WTC11 (cell line): Measurements from ENCODE around the gene RWDD1. TPM values are rescaled to one million over a fixed set of nuclear protein-coding genes. Genes with fewer than 3 reads are reported as not detected.
A peak's percentile ranks its signal among the peaks of the same experiment; 100 is the strongest.

Experiments
- ATAC-seq: fragments of 200-7000 bp; cut with Tn5 transposase; 2 replicates; pipeline ENCODE4 v1.10.0; 2021; ENCODE audit warnings: mild to moderate bottlenecking, moderate library complexity
- CTCF ChIA-PET: fragments of 300-600 bp; sonication (Branson Sonifier 250); formaldehyde crosslinking; loops from one replicate; lab custom pipeline; 2021; ENCODE audit warnings: antibody characterized with exemption; lab: Charles Lee
- POLR2A ChIA-PET: fragments of 350-600 bp; sonication (Branson Sonifier 250); formaldehyde crosslinking; loops from one replicate; lab custom pipeline; 2021; ENCODE audit warnings: antibody characterized with exemption; lab: Charles Lee
- DNase-seq: peaks from one replicate; pipeline ENCODE4 v3.0.0; 2021; ENCODE audit warnings: low spot score
- H3K27ac Mint-ChIP-seq: 2 replicates; pipeline ENCODE4 v1.8.0; 2021; ENCODE audit warnings: mixed read lengths
- H3K27me3 Mint-ChIP-seq: 2 replicates; pipeline ENCODE4 v1.8.0; 2021; ENCODE audit warnings: low read depth, mild to moderate bottlenecking, moderate library complexity, mixed read lengths
- H3K36me3 Mint-ChIP-seq: 2 replicates; pipeline ENCODE4 v1.8.0; 2021; ENCODE audit warnings: mixed read lengths
- H3K4me1 Mint-ChIP-seq: 2 replicates; pipeline ENCODE4 v1.8.0; 2022; ENCODE audit warnings: mixed read lengths
- H3K4me3 Mint-ChIP-seq: 2 replicates; pipeline ENCODE4 v1.8.0; 2021; ENCODE audit warnings: mild to moderate bottlenecking, moderate library complexity, mixed read lengths
- H3K9me3 Mint-ChIP-seq: 2 replicates; pipeline ENCODE4 v1.8.0; 2021; ENCODE audit warnings: mixed read lengths
- CDX4 ChIP-seq: fragments of 250-450 bp; sonication (Bioruptor Pico); IDR thresholded peaks from 2 replicates; pipeline ENCODE4 v1.9.0; 2021; ENCODE audit warnings: moderate library complexity, mild to moderate bottlenecking, inconsistent platforms, borderline replicate concordance
- CREM ChIP-seq: sonication (generic); formaldehyde crosslinking; IDR thresholded peaks from 2 replicates; pipeline ENCODE4 v1.8.1; 2022; ENCODE audit warnings: mild to moderate bottlenecking, missing genetic modification reagents, moderate library complexity
- ERG ChIP-seq: fragments of 250-450 bp; sonication (Bioruptor Pico); IDR thresholded peaks from 2 replicates; pipeline ENCODE4 v1.8.0; 2021; ENCODE audit warnings: mild to moderate bottlenecking
- ETV6 ChIP-seq: sonication (generic); formaldehyde crosslinking; IDR thresholded peaks from 2 replicates; pipeline ENCODE4 v1.8.1; 2022; ENCODE audit warnings: mild to moderate bottlenecking, missing genetic modification reagents
- GRHL2 ChIP-seq: fragments of 250-450 bp; sonication (Bioruptor Pico); IDR thresholded peaks from 2 replicates; pipeline ENCODE4 v1.8.0; 2022; ENCODE audit warnings: mild to moderate bottlenecking, moderate library complexity; ENCODE audit not compliant: insufficient replicate concordance, severe bottlenecking
- HMGA2 ChIP-seq: fragments of 250-450 bp; sonication (Bioruptor Pico); IDR thresholded peaks from 2 replicates; pipeline ENCODE4 v1.4.0; 2021; ENCODE audit warnings: mild to moderate bottlenecking, moderate library complexity
- IRF2 ChIP-seq: sonication (generic); formaldehyde crosslinking; IDR thresholded peaks from 2 replicates; pipeline ENCODE4 v1.8.0; 2022; ENCODE audit warnings: low read depth, missing genetic modification reagents, borderline replicate concordance
- MXD4 ChIP-seq: fragments of 250-450 bp; sonication (Bioruptor Pico); IDR thresholded peaks from 2 replicates; pipeline ENCODE4 v1.8.0; 2021; ENCODE audit warnings: mild to moderate bottlenecking, moderate library complexity, borderline replicate concordance
- MYBL2 ChIP-seq: sonication (generic); formaldehyde crosslinking; IDR thresholded peaks from 2 replicates; pipeline ENCODE4 v1.8.1; 2023; ENCODE audit warnings: mild to moderate bottlenecking, moderate library complexity, missing genetic modification reagents
- NFATC4 ChIP-seq: fragments of 250-450 bp; sonication (Bioruptor Pico); IDR thresholded peaks from 2 replicates; pipeline ENCODE4 v1.9.0; 2021; ENCODE audit warnings: mild to moderate bottlenecking
- NR3C1 ChIP-seq: sonication (generic); formaldehyde crosslinking; conservative IDR thresholded peaks from 2 replicates; pipeline ENCODE4 v1.8.1; 2023; ENCODE audit warnings: low read depth, mild to moderate bottlenecking, missing genetic modification reagents
- OVOL2 ChIP-seq: fragments of 250-450 bp; sonication (Bioruptor Pico); IDR thresholded peaks from 2 replicates; pipeline ENCODE4 v1.9.0; 2021; ENCODE audit warnings: mild to moderate bottlenecking, borderline replicate concordance
- PRDM15 ChIP-seq: sonication (generic); formaldehyde crosslinking; IDR thresholded peaks from 2 replicates; pipeline ENCODE4 v1.8.0; 2022; ENCODE audit warnings: missing genetic modification reagents
- RELA ChIP-seq: sonication (generic); formaldehyde crosslinking; IDR thresholded peaks from 2 replicates; pipeline ENCODE4 v1.8.1; 2022; ENCODE audit warnings: missing genetic modification reagents, mild to moderate bottlenecking, borderline replicate concordance
- SMAD3 ChIP-seq: sonication (generic); formaldehyde crosslinking; IDR thresholded peaks from 2 replicates; pipeline ENCODE4 v1.8.0; 2022; ENCODE audit warnings: missing genetic modification reagents, mild to moderate bottlenecking, borderline replicate concordance
- SP1 ChIP-seq: sonication (generic); formaldehyde crosslinking; conservative IDR thresholded peaks from 2 replicates; pipeline ENCODE4 v1.8.1; 2022; ENCODE audit warnings: missing genetic modification reagents
- TEAD1 ChIP-seq: sonication (generic); formaldehyde crosslinking; IDR thresholded peaks from 2 replicates; pipeline ENCODE4 v1.8.0; 2022; ENCODE audit warnings: mild to moderate bottlenecking, missing genetic modification reagents
- ZBTB43 ChIP-seq: sonication (generic); formaldehyde crosslinking; IDR thresholded peaks from 2 replicates; pipeline ENCODE4 v1.8.1; 2023; ENCODE audit warnings: mild to moderate bottlenecking, missing genetic modification reagents
- ZNF121 ChIP-seq: sonication (generic); formaldehyde crosslinking; IDR thresholded peaks from 2 replicates; pipeline ENCODE4 v1.8.0; 2023; ENCODE audit warnings: missing genetic modification reagents
- total RNA-seq: library from RNA; stranded (reverse); gene quantifications from 3 replicates; pipeline ENCODE4 v1.2.3, GENCODE V29; 2021
- TF ChIP-seq, protein P1 (sequence below): sonication (generic); formaldehyde crosslinking; IDR thresholded peaks from 2 replicates; pipeline ENCODE4 v1.8.1; 2023; ENCODE audit warnings: mild to moderate bottlenecking, missing genetic modification reagents, moderate library complexity
- TF ChIP-seq, protein P2 (sequence below): fragments of 250-450 bp; sonication (Bioruptor Pico); IDR thresholded peaks from 2 replicates; pipeline ENCODE4 v1.9.0; 2021; ENCODE audit warnings: mild to moderate bottlenecking

RWDD1 gene
- total RNA-seq, 1 experiment from 2014 or later = 33.8 TPM

GRCh38 chr6:116528133-116528532 is 43.2 kb upstream of the RWDD1 start:
- H3K4me3 Mint-ChIP-seq = no peak overlapping the region
- TF ChIP-seq CREM (no peak), ZBTB43 (CRISPR knock-in tag) (no peak), SP1 (CRISPR knock-in tag) (no peak)
- TF ChIP-seq, all 79 proteins: peak for 0
- DNase-seq (no peak), ATAC-seq (no peak)
- Mint-ChIP-seq H3K27me3 (no peaks in the 10 kb centered on the region), H3K36me3 (no peaks in the 10 kb centered on the region), H3K9me3 (no peaks in the 10 kb centered on the region), H3K4me1 (peaks cover 55% of the 10 kb centered on the region), H3K27ac (no peak overlapping the region)
- ChIA-PET POLR2A (no interaction called here), CTCF (no interaction called here)

DNA sequence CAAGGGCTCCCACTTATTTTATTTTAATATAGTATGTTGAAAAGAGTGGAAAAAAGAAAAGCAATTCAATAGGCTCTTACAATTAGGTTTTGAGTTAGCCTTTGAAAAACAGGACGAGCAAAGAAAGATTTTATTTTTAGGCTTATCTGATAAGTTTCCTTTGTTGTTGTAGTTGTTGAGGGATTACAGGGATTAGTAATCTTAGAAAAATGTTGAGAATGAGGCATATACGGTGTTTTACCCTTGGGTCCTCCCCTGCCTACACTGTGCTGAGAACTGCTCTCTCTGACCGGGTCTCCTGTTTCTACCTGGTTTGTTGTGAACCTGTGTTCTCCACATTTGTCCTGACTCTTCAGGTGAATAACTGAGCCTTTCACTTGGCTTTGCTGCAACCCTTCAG is 42.5 kb upstream of the RWDD1 start:
- peak; percentile 23; the same call in 1 of the 2 replicates for ATAC-seq
- H3K4me1 Mint-ChIP-seq = peaks cover 54% of the 10 kb centered on the region
- POLR2A ChIA-PET = no interaction called here
- H3K4me3 Mint-ChIP-seq = no peak overlapping the region
- H3K27ac Mint-ChIP-seq = peak overlapping the region; percentile 21; the same call in 1 of the 2 replicates
- CTCF ChIA-PET = interaction anchor here (1.4 kb wide), 2 partner anchors 17 to 260 kb away, joined by 3 to 4 read pairs; partner anchors contain the start of gene CALHM5
- DNase-seq = no peak
- H3K36me3 Mint-ChIP-seq = no peaks in the 10 kb centered on the region
- no peaks in the 10 kb centered on the region for H3K9me3 Mint-ChIP-seq
- no peak for TF ChIP-seq SMAD3 (CRISPR knock-in tag)
- no peak for TF ChIP-seq PRDM15
- TF ChIP-seq TEAD1 (CRISPR knock-in tag) = no peak
- TF ChIP-seq, protein P1, sequence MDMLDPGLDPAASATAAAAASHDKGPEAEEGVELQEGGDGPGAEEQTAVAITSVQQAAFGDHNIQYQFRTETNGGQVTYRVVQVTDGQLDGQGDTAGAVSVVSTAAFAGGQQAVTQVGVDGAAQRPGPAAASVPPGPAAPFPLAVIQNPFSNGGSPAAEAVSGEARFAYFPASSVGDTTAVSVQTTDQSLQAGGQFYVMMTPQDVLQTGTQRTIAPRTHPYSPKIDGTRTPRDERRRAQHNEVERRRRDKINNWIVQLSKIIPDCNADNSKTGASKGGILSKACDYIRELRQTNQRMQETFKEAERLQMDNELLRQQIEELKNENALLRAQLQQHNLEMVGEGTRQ (CRISPR knock-in tag) = no peak
- TF ChIP-seq, protein P2, sequence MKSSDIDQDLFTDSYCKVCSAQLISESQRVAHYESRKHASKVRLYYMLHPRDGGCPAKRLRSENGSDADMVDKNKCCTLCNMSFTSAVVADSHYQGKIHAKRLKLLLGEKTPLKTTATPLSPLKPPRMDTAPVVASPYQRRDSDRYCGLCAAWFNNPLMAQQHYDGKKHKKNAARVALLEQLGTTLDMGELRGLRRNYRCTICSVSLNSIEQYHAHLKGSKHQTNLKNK (CRISPR knock-in tag) = no peak
- no peak for TF ChIP-seq HMGA2
- no peak for TF ChIP-seq ERG
- TF ChIP-seq CDX4 (CRISPR knock-in tag) = no peak
- no peak for TF ChIP-seq NR3C1
- TF ChIP-seq RELA (CRISPR knock-in tag) = no peak
- TF ChIP-seq NFATC4 (CRISPR knock-in tag) = no peak
- no peak for TF ChIP-seq ZNF121
- no peak for TF ChIP-seq MYBL2 (CRISPR knock-in tag)
- no peak for TF ChIP-seq OVOL2 (CRISPR knock-in tag)
- TF ChIP-seq MXD4 (CRISPR knock-in tag) = no peak
- no peak for TF ChIP-seq CREM
- TF ChIP-seq IRF2 (CRISPR knock-in tag) = no peak
- TF ChIP-seq GRHL2 (CRISPR knock-in tag) = no peak
- no peak for TF ChIP-seq SP1 (CRISPR knock-in tag)
- no peak for TF ChIP-seq ETV6 (CRISPR knock-in tag)
- no peaks in the 10 kb centered on the region for H3K27me3 Mint-ChIP-seq
